ENCODE measurements around the gene CDC14C. TPM values are rescaled to one million over a fixed set of nuclear protein-coding genes. Genes with fewer than 3 reads are reported as not detected.
"Not testable (repeated sequence)": the region's sequence is repeated elsewhere in the genome, so short reads cannot be mapped to it uniquely, and the experiment has no call there.

Gene CDC14C
- total RNA-seq, 4 donors from 2014 or later, result not detected

DNA sequence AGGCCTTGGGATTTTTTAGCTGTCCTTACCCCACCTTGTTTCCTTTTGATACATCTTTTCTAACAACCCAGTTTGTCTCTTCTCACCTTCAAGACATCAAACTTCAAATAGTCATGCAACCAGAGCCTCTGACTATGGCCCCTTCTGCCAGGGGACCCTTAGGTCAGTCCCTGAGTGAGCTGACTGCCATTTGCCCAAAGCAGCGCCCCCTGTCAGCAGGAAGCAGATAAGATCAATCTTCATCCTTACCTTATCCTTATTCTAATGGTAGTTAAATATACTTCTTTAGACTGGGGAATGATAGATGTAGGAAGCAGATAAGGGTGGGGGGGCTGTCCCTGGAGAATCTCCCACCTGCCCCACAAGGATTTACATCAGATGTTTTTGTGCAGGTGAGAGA is 29.8 kb upstream of the CDC14C start:
- no peak for DNase-seq
- Histone ChIP-seq H3K4me1 (no peaks in the 10 kb centered on the region), H3K27ac (no peak overlapping the region), H3K9me3 (no peaks in the 10 kb centered on the region), H3K4me3 (no peak overlapping the region), H3K27me3 (no peaks in the 10 kb centered on the region), H3K36me3 (no peaks in the 10 kb centered on the region)
- TF ChIP-seq CTCF (IDR thresholded peaks at IDR 0.05) (no peak), POLR2A (IDR thresholded peaks at IDR 0.05) (no peak)
- intact Hi-C loops (cut with DNase I; ENCODE audit: low total_unique reads), result no loop called here

DNA sequence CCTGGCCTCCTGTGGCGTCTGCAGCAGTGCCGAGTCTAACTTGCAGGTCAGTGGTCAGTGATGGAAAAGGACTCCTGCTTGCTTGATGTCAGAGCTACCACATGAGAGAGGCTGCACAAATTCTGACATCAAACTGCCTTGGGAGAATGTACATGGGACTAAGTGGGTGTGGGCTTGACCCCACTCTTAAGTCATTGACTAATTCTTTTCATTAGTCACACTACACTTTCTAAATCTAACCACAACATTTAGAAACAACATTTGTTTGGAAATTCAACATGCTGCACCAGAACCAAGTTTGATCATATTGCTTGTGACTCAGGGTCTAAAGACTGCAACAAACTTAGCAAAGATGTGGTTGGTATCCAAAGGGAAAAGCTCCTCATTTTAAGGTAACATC is 24.4 kb upstream of the CDC14C start:
- no peak for TF ChIP-seq POLR2A (IDR thresholded peaks at IDR 0.05)
- no peak for TF ChIP-seq CTCF (IDR thresholded peaks at IDR 0.05)
- Histone ChIP-seq H3K27me3 (no peaks in the 10 kb centered on the region), H3K9me3 (no peaks in the 10 kb centered on the region), H3K36me3 (no peaks in the 10 kb centered on the region), H3K4me1 (no peaks in the 10 kb centered on the region), H3K27ac (no peak overlapping the region), H3K4me3 (no peak overlapping the region)
- DNase-seq, result no peak
- intact Hi-C loops (cut with DNase I; ENCODE audit: low total_unique reads), result no loop called here

DNA sequence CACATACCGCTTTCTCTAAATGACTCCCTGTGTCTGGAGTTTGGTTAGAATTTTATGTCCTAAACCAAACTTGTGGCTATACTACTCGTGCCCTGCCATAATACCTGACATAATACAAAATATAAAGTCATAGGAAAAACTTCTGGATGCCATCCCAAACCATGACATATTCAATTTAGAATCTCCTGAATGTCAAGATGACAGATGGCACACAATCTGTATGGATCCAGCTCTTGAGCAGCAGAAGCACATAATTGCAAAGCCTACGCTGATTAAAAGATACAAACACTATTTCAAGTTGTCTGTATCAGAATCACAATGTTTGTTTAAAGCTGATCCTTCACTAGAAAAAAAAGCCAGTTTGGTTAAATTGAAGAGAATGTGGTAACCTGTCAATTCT is 22.4 kb upstream of the CDC14C start:
- Histone ChIP-seq H3K36me3 (no peaks in the 10 kb centered on the region), H3K9me3 (no peaks in the 10 kb centered on the region), H3K27ac (no peak overlapping the region), H3K4me1 (no peaks in the 10 kb centered on the region), H3K4me3 (no peak overlapping the region), H3K27me3 (no peaks in the 10 kb centered on the region)
- no peak for DNase-seq
- TF ChIP-seq CTCF (IDR thresholded peaks at IDR 0.05) (no peak), POLR2A (IDR thresholded peaks at IDR 0.05) (no peak)
- intact Hi-C loops (cut with DNase I; ENCODE audit: low total_unique reads), result no loop called here

DNA sequence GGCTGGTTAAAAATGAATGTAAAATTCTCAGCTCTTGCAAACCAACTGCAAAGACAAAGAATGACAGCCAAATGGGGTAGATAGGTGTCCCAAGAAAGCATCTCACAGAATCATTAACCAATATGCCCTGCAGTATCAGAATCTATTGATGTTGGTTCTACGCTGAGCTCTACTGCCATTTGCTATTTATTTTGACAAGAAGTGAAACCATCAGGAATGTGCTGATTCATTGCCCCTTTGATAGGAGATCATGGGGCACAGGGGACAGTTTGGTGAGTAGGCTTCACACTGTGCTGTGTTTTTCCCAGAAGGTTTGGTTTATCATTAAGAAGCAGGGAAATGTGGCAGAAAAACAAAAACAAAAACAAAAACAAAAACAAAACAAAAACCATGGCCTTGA is 19.4 kb upstream of the CDC14C start:
- DNase-seq, result no peak
- TF ChIP-seq CTCF (IDR thresholded peaks at IDR 0.05), result no peak
- no peak for TF ChIP-seq POLR2A (IDR thresholded peaks at IDR 0.05)
- no peaks in the 10 kb centered on the region for H3K27me3 ChIP-seq
- no peak overlapping the region for H3K4me3 ChIP-seq
- H3K9me3 ChIP-seq, result no peaks in the 10 kb centered on the region
- H3K27ac ChIP-seq, result no peak overlapping the region
- no peaks in the 10 kb centered on the region for H3K36me3 ChIP-seq
- no peaks in the 10 kb centered on the region for H3K4me1 ChIP-seq
- intact Hi-C loops (cut with DNase I; ENCODE audit: low total_unique reads), result no loop called here

- intact Hi-C loops (cut with DNase I; ENCODE audit: low total_unique reads); H3K4me1 ChIP-seq; H3K36me3 ChIP-seq; H3K9me3 ChIP-seq; H3K27ac ChIP-seq; DNase-seq; H3K4me3 ChIP-seq; H3K27me3 ChIP-seq: not testable (repeated sequence)
Observed at GRCh38 chr7:48905686-48906085, 18.7 kb upstream of the CDC14C start.

- H3K4me3 ChIP-seq; H3K9me3 ChIP-seq; DNase-seq; intact Hi-C loops (cut with DNase I; ENCODE audit: low total_unique reads); H3K27me3 ChIP-seq; H3K36me3 ChIP-seq; H3K4me1 ChIP-seq; H3K27ac ChIP-seq: not testable (repeated sequence)
Observed at GRCh38 chr7:48909887-48910286, 14.5 kb upstream of the CDC14C start.
